ENCODE results near the gene PREX1.

PREX1 gene

DNA sequence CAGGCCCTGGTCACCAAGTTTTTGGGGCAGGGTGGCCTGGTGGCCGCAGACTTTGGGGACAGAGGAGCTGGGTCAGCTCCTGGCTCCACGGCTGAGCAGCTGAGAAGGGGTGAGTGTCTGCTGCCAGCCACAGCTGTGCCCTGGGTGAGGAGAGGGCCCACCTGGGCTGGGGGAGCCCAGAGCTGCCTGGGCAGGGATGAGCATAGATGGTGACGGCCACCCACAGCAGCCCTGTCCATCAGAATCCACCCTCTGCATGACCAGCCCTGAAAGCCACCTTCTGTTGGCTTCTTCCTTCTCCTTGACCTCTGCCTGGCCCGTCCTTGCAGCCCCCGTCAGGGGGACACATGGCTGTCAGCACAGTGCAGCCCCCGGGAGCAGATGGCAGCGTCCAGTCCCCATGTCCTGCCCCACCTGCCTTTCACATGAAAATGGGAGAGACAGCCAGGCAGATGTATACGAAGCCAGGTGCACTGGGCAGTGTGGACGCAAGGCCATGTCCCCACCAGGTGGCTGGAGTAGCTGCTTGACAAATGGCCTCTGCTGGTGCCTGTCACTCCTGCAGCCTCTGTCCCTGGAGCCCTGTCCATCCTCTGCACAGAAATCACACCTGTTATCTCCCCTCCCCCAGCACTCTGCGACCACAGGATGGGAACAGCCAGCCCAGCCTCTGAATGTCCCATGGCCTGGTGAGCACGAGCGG is 220.8 kb downstream of the PREX1 start:
- Histone ChIP-seq H3K36me3 (no peaks in the 10 kb centered on the region), H3K4me1 (no peaks in the 10 kb centered on the region), H3K4me3 (no peak overlapping the region), H3K27ac (no peak overlapping the region), H3K9me3 (no peaks in the 10 kb centered on the region), H3K27me3 (peaks cover 0 to 32% of the 10 kb centered on the region in 2 donors)
- intact Hi-C loops (cut with DNase I; ENCODE audit: low total_unique reads) = no loop called here
- TF ChIP-seq, protein P1, sequence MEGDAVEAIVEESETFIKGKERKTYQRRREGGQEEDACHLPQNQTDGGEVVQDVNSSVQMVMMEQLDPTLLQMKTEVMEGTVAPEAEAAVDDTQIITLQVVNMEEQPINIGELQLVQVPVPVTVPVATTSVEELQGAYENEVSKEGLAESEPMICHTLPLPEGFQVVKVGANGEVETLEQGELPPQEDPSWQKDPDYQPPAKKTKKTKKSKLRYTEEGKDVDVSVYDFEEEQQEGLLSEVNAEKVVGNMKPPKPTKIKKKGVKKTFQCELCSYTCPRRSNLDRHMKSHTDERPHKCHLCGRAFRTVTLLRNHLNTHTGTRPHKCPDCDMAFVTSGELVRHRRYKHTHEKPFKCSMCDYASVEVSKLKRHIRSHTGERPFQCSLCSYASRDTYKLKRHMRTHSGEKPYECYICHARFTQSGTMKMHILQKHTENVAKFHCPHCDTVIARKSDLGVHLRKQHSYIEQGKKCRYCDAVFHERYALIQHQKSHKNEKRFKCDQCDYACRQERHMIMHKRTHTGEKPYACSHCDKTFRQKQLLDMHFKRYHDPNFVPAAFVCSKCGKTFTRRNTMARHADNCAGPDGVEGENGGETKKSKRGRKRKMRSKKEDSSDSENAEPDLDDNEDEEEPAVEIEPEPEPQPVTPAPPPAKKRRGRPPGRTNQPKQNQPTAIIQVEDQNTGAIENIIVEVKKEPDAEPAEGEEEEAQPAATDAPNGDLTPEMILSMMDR (IDR thresholded peaks at IDR 0.05) = no peak
- peak in 1 of 2 donors; percentile 51 for DNase-seq

DNA sequence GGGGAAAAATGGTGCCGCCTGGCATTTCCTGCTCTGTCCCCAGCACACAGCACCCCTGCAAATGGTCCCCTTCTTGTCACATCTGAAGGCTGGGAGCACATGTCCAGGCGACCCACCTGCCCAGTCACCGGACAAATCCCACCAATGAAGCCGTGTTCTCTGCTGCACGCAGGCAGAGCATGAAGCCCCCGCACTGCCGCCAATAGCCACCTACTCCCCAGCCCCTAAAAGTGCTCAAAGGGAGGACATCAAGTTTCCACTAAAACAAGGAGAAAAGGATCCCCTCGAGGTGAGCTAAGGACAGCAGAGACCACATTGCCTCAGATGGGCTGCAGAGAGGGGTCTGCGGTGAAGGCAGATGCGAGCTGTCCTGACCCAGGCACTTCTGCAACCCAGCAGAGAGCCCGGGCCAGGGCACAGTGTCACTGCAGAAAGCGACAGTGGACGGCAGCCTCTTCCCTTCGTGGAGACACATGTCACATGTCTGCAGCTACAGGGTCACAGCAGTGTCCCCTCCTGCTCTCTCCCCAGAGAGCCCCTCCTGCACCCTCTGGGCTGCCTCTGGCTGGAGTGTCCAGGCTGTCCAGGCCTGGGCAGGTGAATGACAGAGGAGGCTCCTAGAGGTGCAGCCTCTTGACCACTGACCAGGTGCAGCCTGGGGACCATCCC is 221.5 kb downstream of the PREX1 start:
- no peaks in the 10 kb centered on the region for H3K9me3 ChIP-seq
- TF ChIP-seq, protein P1 (IDR thresholded peaks at IDR 0.05) = no peak
- intact Hi-C loops (cut with DNase I; ENCODE audit: low total_unique reads) = no loop called here
- H3K4me1 ChIP-seq = no peaks in the 10 kb centered on the region
- H3K27me3 ChIP-seq = peaks cover 0 to 32% of the 10 kb centered on the region in 2 donors
- H3K4me3 ChIP-seq = no peak overlapping the region
- DNase-seq = peak in 1 of 2 donors; percentile 35
- no peak overlapping the region for H3K27ac ChIP-seq
- H3K36me3 ChIP-seq = no peaks in the 10 kb centered on the region

- TF ChIP-seq, protein P1 (IDR thresholded peaks at IDR 0.05) = no peak
- no peak overlapping the region for H3K4me3 ChIP-seq
- no peaks in the 10 kb centered on the region for H3K4me1 ChIP-seq
- no peaks in the 10 kb centered on the region for H3K36me3 ChIP-seq
- DNase-seq = peak in 1 of 2 donors; percentile 32
- no peaks in the 10 kb centered on the region for H3K9me3 ChIP-seq
- intact Hi-C loops (cut with DNase I; ENCODE audit: low total_unique reads) = no loop called here
- H3K27me3 ChIP-seq = peaks cover 0 to 35% of the 10 kb centered on the region in 2 donors
- H3K27ac ChIP-seq = no peak overlapping the region
These were observed 222.2 kb downstream of the PREX1 start for GRCh38 chr20:48605364-48606171.

GRCh38 chr20:48604936-48605335 is 222.9 kb downstream of the PREX1 start:
- Histone ChIP-seq H3K4me1 (no peaks in the 10 kb centered on the region), H3K9me3 (no peaks in the 10 kb centered on the region), H3K36me3 (no peaks in the 10 kb centered on the region), H3K4me3 (no peak overlapping the region), H3K27me3 (peaks cover 0 to 39% of the 10 kb centered on the region in 2 donors), H3K27ac (no peak overlapping the region)
- TF ChIP-seq, protein P1 (IDR thresholded peaks at IDR 0.05) = no peak
- intact Hi-C loops (cut with DNase I; ENCODE audit: low total_unique reads) = no loop called here
- DNase-seq = peak in 1 of 2 donors; percentile 13

DNA sequence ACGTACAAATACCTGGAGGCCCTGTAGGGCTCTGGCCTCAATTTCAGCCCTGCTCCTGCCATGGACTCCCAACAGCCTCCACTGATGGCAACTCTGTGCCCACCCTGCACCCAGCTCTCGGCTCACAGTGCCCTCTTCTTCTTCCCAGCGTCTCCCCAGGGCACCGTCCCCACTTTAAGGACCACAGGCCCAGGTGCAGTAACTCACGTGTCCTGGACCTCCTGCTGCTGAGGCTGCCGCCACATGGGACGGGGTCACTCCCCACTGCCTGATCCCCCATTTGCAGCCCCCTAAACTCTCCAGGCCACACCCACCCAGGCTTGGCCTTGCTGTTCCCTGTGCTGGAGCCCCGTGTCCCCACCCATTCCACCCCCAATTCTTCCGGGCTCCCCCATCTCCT is 223.4 kb downstream of the PREX1 start:
- TF ChIP-seq, protein P1 (IDR thresholded peaks at IDR 0.05) = no peak
- Histone ChIP-seq H3K27ac (no peak overlapping the region), H3K27me3 (peaks cover 0 to 44% of the 10 kb centered on the region in 2 donors), H3K36me3 (no peaks in the 10 kb centered on the region), H3K4me3 (no peak overlapping the region), H3K9me3 (no peaks in the 10 kb centered on the region), H3K4me1 (no peaks in the 10 kb centered on the region)
- DNase-seq = peak in 1 of 2 donors; percentile 48
- intact Hi-C loops (cut with DNase I; ENCODE audit: low total_unique reads) = no loop called here
